NT2/D1 (cell line): ENCODE data around the gene KRTAP5-7.

Experiments used
- YY1 ChIP-seq: IDR thresholded peaks from 2 replicates; pipeline ENCODE4 v1.6.1; 2011; ENCODE audit not compliant: insufficient read length, insufficient read depth
- ZNF274 ChIP-seq: IDR thresholded peaks from 2 replicates; pipeline ENCODE4 v1.6.1; 2011; ENCODE audit warnings: mild to moderate bottlenecking, low read depth, low read length

DNA sequence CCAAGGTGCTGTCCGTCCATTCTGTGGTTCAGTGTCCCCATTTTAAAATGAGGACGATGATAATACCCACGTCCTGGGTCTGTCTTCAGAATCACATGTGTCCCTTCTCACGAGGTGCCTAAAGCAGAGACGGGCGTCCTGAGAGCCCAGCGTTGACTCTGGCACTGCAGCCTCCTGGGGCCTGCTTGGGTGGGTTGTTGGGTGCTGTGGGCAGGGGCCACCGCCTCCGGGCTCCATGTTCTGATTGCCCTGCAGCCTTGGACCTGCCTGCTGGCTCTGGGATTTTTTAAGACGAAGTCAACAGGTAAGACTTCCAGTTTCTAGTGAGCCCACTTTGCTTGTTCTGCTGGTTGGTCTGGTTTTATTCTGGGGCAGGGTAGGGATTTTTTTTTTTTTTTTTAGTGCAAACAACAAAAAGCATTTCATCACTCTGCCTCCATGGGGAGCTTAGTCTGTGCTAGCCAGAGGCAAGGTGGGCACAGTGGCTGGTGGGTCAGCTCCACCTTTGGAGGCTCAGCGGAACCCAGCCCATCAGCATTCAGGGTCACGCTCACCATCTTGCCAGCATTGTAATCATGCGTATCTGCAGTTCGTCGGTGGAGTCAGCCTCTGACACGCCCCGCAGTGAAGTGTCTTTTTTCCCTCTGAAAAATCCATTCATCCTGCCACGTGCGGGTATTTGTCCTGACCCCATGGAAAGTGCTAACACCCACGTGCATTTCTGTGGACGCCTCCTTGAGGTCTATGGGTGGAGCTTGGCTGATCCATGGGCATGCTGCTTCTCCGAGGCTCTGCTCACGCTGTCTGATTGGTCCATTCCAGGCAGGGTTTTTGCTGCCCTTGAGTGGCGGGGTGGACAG is 45.7 kb upstream of the KRTAP5-7 start:
- no peak for TF ChIP-seq ZNF274
- TF ChIP-seq YY1: no peak
